HepG2 (cell line): ENCODE data around the gene ZSWIM9. TPM values are rescaled to one million over a fixed set of nuclear protein-coding genes. Genes with fewer than 3 reads are reported as not detected.
A peak's percentile ranks its signal among the peaks of the same experiment; 100 is the strongest.

Experiments used
- ATAC-seq: fragments of 200-7000 bp; cut with Tn5 transposase; 3 replicates; pipeline ENCODE4 v1.9.1; 2020; ENCODE audit warnings: mild to moderate bottlenecking, moderate library complexity
- BruUV-seq: library from RNA; stranded (reverse); fragments of 400-500 nt; replicated peaks from 2 replicates; lab custom pipeline; 2021; lab: Mats Ljungman, UMichigan
- CTCF ChIA-PET: fragments of 300-600 bp; formaldehyde crosslinking; extraction: SDS; loops from one replicate; lab custom pipeline; 2021; ENCODE audit warnings: low total read pairs, inconsistent platforms, low intra/inter-chr PET ratio; lab: Yijun Ruan, JAX
- POLR2A ChIA-PET: fragments of 350-600 bp; sonication (Branson Sonifier 250); formaldehyde crosslinking; loops from one replicate; lab custom pipeline; 2020; ENCODE audit warnings: antibody characterized with exemption, inconsistent platforms; lab: Yijun Ruan, JAX
- DNase-seq: peaks from one replicate; pipeline ENCODE4 v3.0.0-alpha.2; 2015; ENCODE audit warnings: low spot score
- FAIRE-seq: peaks from 3 replicates; lab custom pipeline; 2011; peaks lifted over from hg19 to GRCh38; lab: Jason Lieb, UNC
- H2AFZ ChIP-seq: one replicate; pipeline ENCODE4 v1.6.1; 2011; ENCODE audit warnings: low read length, inconsistent platforms
- H3K27ac ChIP-seq: fragments of 300-600 bp; 3 replicates; pipeline ENCODE4 v1.8.0; 2011; ENCODE audit warnings: mixed run types, mild to moderate bottlenecking, mixed read lengths, low read length, inconsistent platforms; ENCODE audit not compliant: insufficient read depth; ENCODE audit errors: extremely low read length
- H3K27me3 ChIP-seq, 2 experiments: fragments of 200-600 bp in 1 of 2; 2 replicates in 1 of 2; 3 replicates in 1 of 2; pipeline versions ENCODE4 v1.6.0 to v1.8.0; 2011; ENCODE audit warnings: low read length in 2 of 2, mild to moderate bottlenecking in 2 of 2, moderate library complexity in 2 of 2, inconsistent platforms in 1 of 2; ENCODE audit not compliant: insufficient read depth in 2 of 2, control insufficient read depth in 1 of 2
- H3K36me3 ChIP-seq, 2 experiments: fragments of 200-600 bp in 1 of 2; replicated peaks in 1 of 2; 2 replicates in 1 of 2; 3 replicates in 1 of 2; pipeline versions ENCODE4 v1.5.1 to v1.8.0; 2011; ENCODE audit warnings: low read length in 2 of 2, inconsistent platforms in 1 of 2; ENCODE audit not compliant: insufficient read depth in 2 of 2, control insufficient read depth in 1 of 2
- H3K4me1 ChIP-seq: 2 replicates; pipeline ENCODE4 v1.5.1; 2012; ENCODE audit warnings: low read length, inconsistent platforms; ENCODE audit not compliant: insufficient read depth
- H3K4me2 ChIP-seq: 2 replicates; pipeline ENCODE4 v1.6.0; 2011; ENCODE audit warnings: low read depth, low read length, inconsistent platforms
- H3K4me3 ChIP-seq, 3 experiments: fragments of 200-600 bp in 1 of 3; sonication (generic), shearing (Covaris generic) in 1 of 3; replicated peaks in 1 of 3; 2 replicates each; pipeline ENCODE4 v1.5.1; 2011 to 2016; ENCODE audit warnings: low read length in 3 of 3, inconsistent platforms in 2 of 3, low read depth in 2 of 3, mild to moderate bottlenecking in 2 of 3, control low read depth in 1 of 3, mixed read lengths in 1 of 3; ENCODE audit not compliant: insufficient read depth in 1 of 3
- H3K79me2 ChIP-seq: one replicate; pipeline ENCODE4 v1.6.1; 2011; ENCODE audit warnings: low read length, inconsistent platforms; ENCODE audit not compliant: insufficient read depth
- H3K9ac ChIP-seq: 2 replicates; pipeline ENCODE4 v1.6.0; 2011; ENCODE audit warnings: mild to moderate bottlenecking, low read depth, low read length, inconsistent platforms; ENCODE audit not compliant: insufficient read depth
- H3K9me3 ChIP-seq: 2 replicates; pipeline ENCODE4 v1.5.1; 2012; ENCODE audit warnings: mild to moderate bottlenecking, low read length
- H4K20me1 ChIP-seq: 2 replicates; pipeline ENCODE4 v1.6.0; 2011; ENCODE audit warnings: inconsistent platforms, mild to moderate bottlenecking, low read length, moderate library complexity; ENCODE audit not compliant: insufficient read depth
- AGO2 ChIP-seq: fragments of 200-400 bp; formaldehyde crosslinking; optimal IDR thresholded peaks from 2 replicates; pipeline ENCODE3; 2017; ENCODE audit warnings: mild to moderate bottlenecking, low read depth, low read length, moderate library complexity
- GMEB2 ChIP-seq: IDR thresholded peaks from 2 replicates; pipeline ENCODE4 v1.6.1; 2016; ENCODE audit warnings: missing biosample characterization, missing genetic modification reagents, low read depth
- HNF1A ChIP-seq, 2 experiments: sonication (generic) in 1 of 2; formaldehyde crosslinking in 1 of 2; IDR thresholded peaks; 2 replicates each; pipeline versions ENCODE4 v1.4.0 to v1.6.1; 2016 to 2020; ENCODE audit warnings: borderline replicate concordance in 1 of 2, low read depth in 1 of 2, mild to moderate bottlenecking in 1 of 2, missing genetic modification reagents in 1 of 2
- RFX1 ChIP-seq: fragments of 450-650 bp; IDR thresholded peaks from 2 replicates; pipeline ENCODE4 v1.6.1; 2017
- ZC3H13 ChIP-seq: sonication (generic); formaldehyde crosslinking; IDR thresholded peaks from 2 replicates; pipeline ENCODE4 v1.8.1; 2023; ENCODE audit warnings: mild to moderate bottlenecking, missing genetic modification reagents, moderate library complexity
- ZFYVE20 ChIP-seq: sonication (generic); formaldehyde crosslinking; IDR thresholded peaks from 2 replicates; pipeline ENCODE4 v1.8.0; 2023; ENCODE audit warnings: low read depth, mild to moderate bottlenecking, moderate library complexity, missing genetic modification reagents, borderline replicate concordance
- ZNF18 ChIP-seq: sonication (generic); formaldehyde crosslinking; IDR thresholded peaks from 2 replicates; pipeline ENCODE4 v1.8.0; 2022; ENCODE audit warnings: mild to moderate bottlenecking, missing genetic modification reagents; ENCODE audit not compliant: insufficient replicate concordance
- WGBS: methylation state at CpG from one replicate; pipeline ENCODE4 v1.1.6; 2017; ENCODE audit warnings: low lambda C conversion rate; 5-methylcytosine and 5-hydroxymethylcytosine counted together
- in situ Hi-C: cut with HindIII; loops from 2 replicates; pipeline ENCODE4 v1.10.0; 2017; ENCODE audit warnings: low pct_unique_long_range_greater_than_20kb; ENCODE audit not compliant: extremely low pct_ligation_motif_present
- intact Hi-C: fragments of 100-400 bp; cut with micrococcal nuclease; formaldehyde crosslinking; loops from one replicate; pipeline ENCODE4 v1.10.0; 2022; ENCODE audit not compliant: unreplicated experiment
- polyA plus RNA-seq, 8 experiments: library from polyadenylated mRNA; depleted of rRNA in 3 of 8; stranded (reverse) in 7 of 8; unstranded in 1 of 8; fragments of >200 nt; fragmentation: Illumina TruSeq in 4 of 8; extraction: Trizol in 4 of 8; gene quantifications; 2 replicates each; pipeline versions ENCODE4 v1.2.1 to v1.2.3, GENCODE V29; 2011 to 2016; ENCODE audit warnings: low read depth in 4 of 8, missing spikeins in 1 of 8, mixed read lengths in 1 of 8; ENCODE audit not compliant: insufficient read depth in 1 of 8
- total RNA-seq, 5 experiments: library from RNA; depleted of rRNA; stranded (reverse); fragments of >200 nt; fragmentation: Illumina TruSeq; extraction: Trizol; gene quantifications; 2 replicates each; pipeline ENCODE4 v1.2.3, GENCODE V29; 2016; ENCODE audit warnings: low read depth in 1 of 5

ZSWIM9 gene
- total and polyA plus RNA-seq, 2 of the 13 experiments (the other 11 are each of a cell fraction or from before 2014, with no cell fraction given) = 0.18 to 1.1 TPM

GRCh38 chr19:48196321-48196763, 25.9 kb downstream of the ZSWIM9 start:
- in situ Hi-C loops (no loop called here), intact Hi-C loops (no loop called here)
- Histone ChIP-seq H3K79me2 (no peaks in the 10 kb centered on the region), H3K4me3 (no peak overlapping the region), H3K9me3 (no peaks in the 10 kb centered on the region), H3K27me3 (no peaks in the 10 kb centered on the region), H3K9ac (no peak overlapping the region)
- ATAC-seq = peak; percentile 45
- FAIRE-seq = no peak
- no peak for DNase-seq
- TF ChIP-seq AGO2 (peak; percentile 70), ZFYVE20 (CRISPR knock-in tag) (no peak)
- TF ChIP-seq, all 625 proteins: peak for 1
- no peak overlapping the region for H2AFZ ChIP-seq
- H3K36me3 ChIP-seq = no peaks in the 10 kb centered on the region
- no peaks in the 10 kb centered on the region for H3K4me1 ChIP-seq
- H3K27ac ChIP-seq = no peak overlapping the region
- 76% methylated on average over 14 of the region's 23 CpGs for WGBS
- ChIA-PET POLR2A (interaction anchor here (0.6 kb wide), 1 partner anchor 23 kb away, joined by 3 read pairs; no protein-coding TSS in a partner anchor), CTCF (no interaction called here)
- no peaks in the 10 kb centered on the region for H4K20me1 ChIP-seq
- no peak overlapping the region for H3K4me2 ChIP-seq
- TSS peak; percentile 72 for BruUV-seq

- in situ Hi-C loops (no loop called here), intact Hi-C loops (no loop called here)
- Histone ChIP-seq H3K27ac (no peak overlapping the region), H3K27me3 (no peaks in the 10 kb centered on the region), H2AFZ (no peak overlapping the region), H3K4me2 (no peak overlapping the region), H3K4me1 (no peaks in the 10 kb centered on the region), H3K79me2 (no peaks in the 10 kb centered on the region), H3K9ac (no peak overlapping the region), H3K4me3 (no peak overlapping the region), H4K20me1 (no peaks in the 10 kb centered on the region), H3K36me3 (no peaks in the 10 kb centered on the region), H3K9me3 (no peaks in the 10 kb centered on the region)
- ATAC-seq (peak; percentile 38), FAIRE-seq (no peak), DNase-seq (no peak)
- CTCF ChIA-PET = no interaction called here
- TF ChIP-seq HNF1A (IDR thresholded peaks at IDR 0.05; ENCODE audit: low read depth) = no peak
- no peak for TF ChIP-seq HNF1A (CRISPR knock-in tag; IDR thresholded peaks at IDR 0.05; ENCODE audit: borderline replicate concordance)
- TF ChIP-seq RFX1 = no peak
- TF ChIP-seq ZC3H13 (CRISPR knock-in tag) = peak; percentile 61; the same call in 1 of the 2 replicates
- no peak for TF ChIP-seq ZNF18 (CRISPR knock-in tag)
- TF ChIP-seq GMEB2 (CRISPR knock-in tag) = no peak
- POLR2A ChIA-PET = interaction anchor here (0.6 kb wide), 1 partner anchor 23 kb away, joined by 3 read pairs; no protein-coding TSS in a partner anchor
- BruUV-seq = no TSS peak
- 72% methylated on average over 13 of the region's 13 CpGs for WGBS
Observed at GRCh38 chr19:48196933-48197665, 26.6 kb downstream of the ZSWIM9 start.
